OCI-LY3 (cell line): ENCODE data around the gene HSPA8.

ENCODE experiments used
- EZH2phosphoT487 ChIP-seq: fragments of 200-600 bp; shearing (Covaris generic); IDR thresholded peaks from 2 replicates; pipeline ENCODE4 v1.6.1; 2018; ENCODE audit warnings: antibody characterized with exemption, mixed run types, low read depth
- TF ChIP-seq, protein P1 (sequence below): fragments of 200-600, 300-600 bp; sonication (generic); IDR thresholded peaks from 2 replicates; pipeline ENCODE4 v1.5.1; 2014; ENCODE audit warnings: antibody characterized with exemption, low read length, low read depth

DNA sequence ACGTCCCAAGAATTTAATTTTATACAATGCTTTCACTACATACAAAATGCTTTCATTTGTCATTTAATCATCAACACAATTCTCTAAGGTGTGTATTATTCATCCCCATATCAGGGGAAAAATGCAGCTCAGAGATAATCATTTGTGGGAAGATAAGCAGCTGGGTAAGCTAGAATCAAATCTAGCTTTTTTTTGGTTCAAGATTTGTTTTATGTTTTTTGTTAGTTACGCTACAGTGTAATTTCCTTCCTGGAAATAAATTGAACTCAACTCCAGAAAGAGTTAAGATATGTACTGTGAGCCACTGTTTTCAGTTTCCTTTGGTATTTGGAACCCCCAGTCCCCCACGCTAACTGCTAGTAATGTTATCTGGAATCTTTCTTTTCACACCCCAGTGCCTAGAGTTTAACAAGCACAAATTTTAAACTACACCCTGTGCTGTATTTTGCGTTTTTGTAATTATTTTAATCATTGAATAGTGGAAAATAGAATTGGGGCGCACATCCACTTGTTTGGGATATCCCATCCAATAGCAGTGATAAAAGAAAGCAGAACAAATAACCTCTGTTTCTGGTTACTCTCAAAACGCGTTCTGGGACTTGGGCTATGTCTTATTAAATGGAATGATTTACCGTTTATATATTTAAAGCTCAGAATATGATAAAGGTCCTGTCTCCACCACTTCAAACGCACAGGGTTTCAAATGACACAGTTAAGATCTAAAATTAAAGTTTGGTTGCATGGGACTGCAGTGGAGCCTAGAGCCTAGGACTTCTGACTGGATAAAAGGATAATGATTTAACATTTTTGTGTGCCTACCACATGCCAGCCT, 2.1 kb upstream of the HSPA8 start:
- TF ChIP-seq, protein P1, sequence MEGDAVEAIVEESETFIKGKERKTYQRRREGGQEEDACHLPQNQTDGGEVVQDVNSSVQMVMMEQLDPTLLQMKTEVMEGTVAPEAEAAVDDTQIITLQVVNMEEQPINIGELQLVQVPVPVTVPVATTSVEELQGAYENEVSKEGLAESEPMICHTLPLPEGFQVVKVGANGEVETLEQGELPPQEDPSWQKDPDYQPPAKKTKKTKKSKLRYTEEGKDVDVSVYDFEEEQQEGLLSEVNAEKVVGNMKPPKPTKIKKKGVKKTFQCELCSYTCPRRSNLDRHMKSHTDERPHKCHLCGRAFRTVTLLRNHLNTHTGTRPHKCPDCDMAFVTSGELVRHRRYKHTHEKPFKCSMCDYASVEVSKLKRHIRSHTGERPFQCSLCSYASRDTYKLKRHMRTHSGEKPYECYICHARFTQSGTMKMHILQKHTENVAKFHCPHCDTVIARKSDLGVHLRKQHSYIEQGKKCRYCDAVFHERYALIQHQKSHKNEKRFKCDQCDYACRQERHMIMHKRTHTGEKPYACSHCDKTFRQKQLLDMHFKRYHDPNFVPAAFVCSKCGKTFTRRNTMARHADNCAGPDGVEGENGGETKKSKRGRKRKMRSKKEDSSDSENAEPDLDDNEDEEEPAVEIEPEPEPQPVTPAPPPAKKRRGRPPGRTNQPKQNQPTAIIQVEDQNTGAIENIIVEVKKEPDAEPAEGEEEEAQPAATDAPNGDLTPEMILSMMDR, result no peak
- no peak for TF ChIP-seq EZH2phosphoT487
